Esophagus (tissue), 2 donors: ENCODE results near the gene CCDC142. TPM values are rescaled to one million over a fixed set of nuclear protein-coding genes. Genes with fewer than 3 reads are reported as not detected.
A peak's percentile ranks its signal among the peaks of the same experiment; 100 is the strongest.
"Not testable (repeated sequence)": the region's sequence is repeated elsewhere in the genome, so short reads cannot be mapped to it uniquely, and the experiment has no call there.

ENCODE experiments used
- H3K27ac ChIP-seq, 2 donors: one replicate each; pipeline ENCODE4 v1.5.1; 2013; ENCODE audit warnings: low read depth in 2 of 2, mild to moderate bottlenecking in 2 of 2, inconsistent platforms in 1 of 2, low read length in 1 of 2, moderate library complexity in 1 of 2
- H3K27me3 ChIP-seq, 2 donors: one replicate each; pipeline ENCODE4 v1.6.1; 2013; ENCODE audit warnings: low read length in 2 of 2, control low read depth in 1 of 2, mild to moderate bottlenecking in 1 of 2; ENCODE audit not compliant: insufficient read depth in 2 of 2, control insufficient read depth in 1 of 2
- H3K36me3 ChIP-seq, 2 donors: one replicate each; pipeline ENCODE4 v1.6.1; 2013; ENCODE audit warnings: low read length in 1 of 2; ENCODE audit not compliant: control insufficient read depth in 2 of 2, insufficient read depth in 2 of 2
- H3K4me1 ChIP-seq, 2 donors: one replicate each; pipeline ENCODE4 v1.6.1; 2013; ENCODE audit warnings: low read length in 1 of 2; ENCODE audit not compliant: control insufficient read depth in 2 of 2, insufficient read depth in 2 of 2
- H3K4me3 ChIP-seq, 2 donors: one replicate each; pipeline ENCODE4 v1.5.1; 2013; ENCODE audit warnings: low read length in 2 of 2, mild to moderate bottlenecking in 2 of 2, low read depth in 1 of 2, moderate library complexity in 1 of 2
- H3K9me3 ChIP-seq, 2 donors: one replicate each; pipeline ENCODE4 v1.6.1; 2013; ENCODE audit warnings: mild to moderate bottlenecking in 2 of 2, low read depth in 1 of 2, low read length in 1 of 2, moderate library complexity in 1 of 2; ENCODE audit not compliant: control insufficient read depth in 2 of 2, insufficient read depth in 1 of 2
- WGBS, 2 donors: extraction: QIAGEN DNeasy Blood & Tissue Kit; methylation state at CpG; one replicate each; pipeline ENCODE4 v1.1.7; 2013; 5-methylcytosine and 5-hydroxymethylcytosine counted together
- polyA plus RNA-seq, 2 donors: library from polyadenylated mRNA; stranded (reverse); fragments of 200-250 nt; gene quantifications; one replicate each; pipeline ENCODE4 v1.2.3, GENCODE V29; 2013
- donor health status: healthy with polysubstance abuse.
- donor health status: Bipolar disorder and iron deficiency.

The CCDC142 gene
- polyA plus RNA-seq, 2 donors: 4.3 to 10.3 TPM

- H3K27ac ChIP-seq: no peak overlapping the region
- H3K4me1 ChIP-seq: peaks cover 8 to 9% of the 10 kb centered on the region in 2 donors
- H3K27me3 ChIP-seq: no peaks in the 10 kb centered on the region
- H3K9me3 ChIP-seq: no peaks in the 10 kb centered on the region
- peaks cover 6 to 15% of the 10 kb centered on the region in 2 donors for H3K36me3 ChIP-seq
- H3K4me3 ChIP-seq: no peak overlapping the region
- 85 to 96% methylated on average over 2 of the region's 2 CpGs for WGBS, 2 donors
Measured at GRCh38 chr2:74486141-74486540, 3.3 kb upstream of the CCDC142 start.

- not testable (repeated sequence) for H3K9me3 ChIP-seq, H3K27me3 ChIP-seq, H3K36me3 ChIP-seq
- peak overlapping the region in 1 of 2 donors; percentile 98 for H3K27ac ChIP-seq
- peaks cover 13% of the 10 kb centered on the region in 2 donors for H3K4me1 ChIP-seq
- 72 to 81% methylated on average over 19 of the region's 19 CpGs for WGBS, 2 donors
- H3K4me3 ChIP-seq: peak overlapping the region in 1 of 2 donors; percentile 76
Measured at GRCh38 chr2:74483675-74484164, 922 bp upstream of the CCDC142 start.

GRCh38 chr2:74481961-74482800 lies 617 bp downstream of the CCDC142 start:
- 1% methylated on average over 73 to 80 of the region's 80 CpGs for WGBS, 2 donors
- Histone ChIP-seq H3K27ac (peak overlapping the region; percentile 81 to 98), H3K27me3 (no peaks in the 10 kb centered on the region), H3K9me3 (no peaks in the 10 kb centered on the region), H3K4me1 (peaks cover 13% of the 10 kb centered on the region in 2 donors), H3K36me3 (peaks cover 0 to 7% of the 10 kb centered on the region in 2 donors), H3K4me3 (peak overlapping the region; percentile 76 to 84)

- peaks cover 13% of the 10 kb centered on the region in 2 donors for H3K4me1 ChIP-seq
- H3K27me3 ChIP-seq: no peaks in the 10 kb centered on the region
- H3K27ac ChIP-seq: no peak overlapping the region
- H3K4me3 ChIP-seq: peak overlapping the region; percentile 76 to 84
- H3K36me3 ChIP-seq: peaks cover 0 to 7% of the 10 kb centered on the region in 2 donors
- no peaks in the 10 kb centered on the region for H3K9me3 ChIP-seq
- WGBS, 2 donors: 46 to 54% methylated on average over 3 of the region's 3 CpGs
Measured at GRCh38 chr2:74481431-74481830, 1.4 kb downstream of the CCDC142 start.

GRCh38 chr2:74474899-74475298 lies 7.9 kb downstream of the CCDC142 start:
- Histone ChIP-seq H3K4me1 (peaks cover 4 to 5% of the 10 kb centered on the region in 2 donors), H3K27ac (no peak overlapping the region), H3K27me3 (no peaks in the 10 kb centered on the region), H3K4me3 (no peak overlapping the region), H3K9me3 (no peaks in the 10 kb centered on the region), H3K36me3 (peaks cover 0 to 17% of the 10 kb centered on the region in 2 donors)
- 90 to 91% methylated on average over 5 of the region's 5 CpGs for WGBS, 2 donors

- H3K27ac ChIP-seq: no peak overlapping the region
- WGBS, 2 donors: 91 to 94% methylated on average over 6 of the region's 6 CpGs
- peaks cover 4 to 5% of the 10 kb centered on the region in 2 donors for H3K4me1 ChIP-seq
- H3K9me3 ChIP-seq: no peaks in the 10 kb centered on the region
- no peaks in the 10 kb centered on the region for H3K27me3 ChIP-seq
- H3K4me3 ChIP-seq: no peak overlapping the region
- peaks cover 0 to 17% of the 10 kb centered on the region in 2 donors for H3K36me3 ChIP-seq
Measured at GRCh38 chr2:74474481-74474880, 8.3 kb downstream of the CCDC142 start.

GRCh38 chr2:74472945-74473258 lies 9.9 kb downstream of the CCDC142 start:
- H3K4me1 ChIP-seq: peaks cover 4 to 5% of the 10 kb centered on the region in 2 donors
- H3K27ac ChIP-seq: peak overlapping the region; percentile 95 to 99
- H3K4me3 ChIP-seq: peak overlapping the region; percentile 77 to 84
- no peaks in the 10 kb centered on the region for H3K9me3 ChIP-seq
- peaks cover 0 to 17% of the 10 kb centered on the region in 2 donors for H3K36me3 ChIP-seq
- 4 to 10% methylated on average over 7 of the region's 7 CpGs for WGBS, 2 donors
- H3K27me3 ChIP-seq: no peaks in the 10 kb centered on the region

- Histone ChIP-seq H3K4me3 (peak within 1 kb of the TSS; percentile 77 to 84), H3K27ac (peak within 1 kb of the TSS; percentile 95 to 99), H3K36me3 (peaks cover 0 to 14% of the 10 kb centered on the region in 2 donors), H3K9me3 (no peaks in the 10 kb centered on the region), H3K27me3 (no peaks in the 10 kb centered on the region), H3K4me1 (peaks cover 4 to 5% of the 10 kb centered on the region in 2 donors)
- 0 to 1% methylated on average over 66 of the region's 66 CpGs for WGBS, 2 donors
Measured at GRCh38 chr2:74472086-74472944, 10.5 kb downstream of the CCDC142 start, which contains the start of gene MRPL53. MRPL53 (minus strand) TSS chr2:74472680; CDS start chr2:74472660, 20 bp downstream.

- Histone ChIP-seq H3K9me3 (no peaks in the 10 kb centered on the region), H3K36me3 (peaks cover 0 to 14% of the 10 kb centered on the region in 2 donors), H3K4me3 (peak overlapping the region; percentile 77 to 84), H3K4me1 (peaks cover 4 to 5% of the 10 kb centered on the region in 2 donors), H3K27ac (peak overlapping the region; percentile 95 to 99), H3K27me3 (no peaks in the 10 kb centered on the region)
- 44 to 48% methylated on average over 16 of the region's 16 CpGs for whole genome bisulfite sequencing, 2 donors
Measured at GRCh38 chr2:74471332-74472065, 11.3 kb downstream of the CCDC142 start.
